Inflammatory macrophage treated with lipopolysaccharide for 4 hours (primary cell): ENCODE measurements around the gene ALAD.

Experiments used
- DNase-seq: peaks from one replicate; pipeline ENCODE4 v3.0.0-alpha.2; 2020

ALAD gene

GRCh38 chr9:113343732-113344231 lies 57.3 kb downstream of the ALAD start:
- peak; percentile 37 for DNase-seq

DNA sequence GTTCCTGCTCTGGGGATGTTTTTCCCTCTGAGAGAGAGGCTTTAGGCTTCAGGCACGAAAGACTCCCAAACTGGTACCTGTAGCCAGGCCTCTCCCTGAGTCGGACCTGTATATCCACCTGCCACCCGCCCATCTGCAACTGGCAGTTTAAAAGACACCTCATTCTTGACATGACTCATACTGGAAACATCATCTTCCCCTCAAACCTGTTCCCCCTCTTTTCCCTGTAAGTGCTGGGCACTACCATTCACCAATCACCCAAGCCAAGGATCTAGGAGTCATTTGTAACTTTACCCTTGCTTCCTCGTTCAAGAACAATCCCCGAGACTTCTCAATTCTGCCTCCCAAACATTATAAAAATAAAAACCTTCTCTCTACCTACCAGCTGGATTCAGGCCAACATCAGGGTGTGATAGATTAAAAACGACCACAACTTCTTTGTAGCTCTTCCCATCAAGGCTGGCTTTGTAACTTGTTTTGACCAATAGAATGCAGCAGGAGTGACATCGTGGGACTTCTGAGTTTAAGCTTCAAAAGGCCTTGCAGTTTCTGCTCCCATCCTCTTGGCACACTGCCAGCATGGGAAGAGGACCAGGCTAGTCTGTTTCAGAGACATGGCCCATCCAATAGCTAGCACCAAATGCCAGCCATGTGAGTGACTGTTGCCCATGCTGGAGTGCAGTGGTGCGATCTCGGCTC lies 59.2 kb downstream of the ALAD start:
- no peak for DNase-seq

- DNase-seq: peak; percentile 76
Observed at GRCh38 chr9:113340011-113340699, 60.9 kb downstream of the ALAD start, which contains the start of gene WDR31. WDR31 (minus strand) TSS chr9:113340275; CDS start chr9:113332022, 8,253 bp downstream.

DNA sequence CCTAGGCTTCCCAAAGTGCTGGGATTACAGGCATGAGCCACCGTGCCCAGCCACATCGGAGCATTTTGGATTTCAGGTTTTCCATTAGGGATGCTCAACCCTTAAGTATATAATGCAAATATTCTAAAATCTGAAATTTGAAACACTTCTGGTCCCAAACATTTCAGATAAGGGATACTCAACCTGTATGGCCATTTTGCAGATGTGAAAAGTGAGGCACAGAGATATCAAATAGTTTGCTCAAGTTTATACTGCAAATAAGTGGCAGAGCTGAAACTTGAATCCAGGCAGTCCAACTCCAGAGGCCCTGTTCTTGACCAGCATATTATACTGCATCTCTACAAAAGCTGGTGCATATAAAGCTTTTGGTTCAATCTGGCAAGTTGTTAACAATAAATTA lies 63.4 kb downstream of the ALAD start:
- DNase-seq: no peak
